HG02870 (cell line): Measurements from ENCODE around the gene AGAP6.
A peak's percentile ranks its signal among the peaks of the same experiment; 100 is the strongest.
"Not testable (repeated sequence)": the region's sequence is repeated elsewhere in the genome, so short reads cannot be mapped to it uniquely, and the experiment has no call there.

ENCODE experiments used
- ATAC-seq: cut with Tn5 transposase; IDR thresholded peaks from one replicate; pipeline ENCODE4 v1.9.1; 2021; ENCODE audit warnings: mild to moderate bottlenecking, moderate library complexity; ENCODE audit not compliant: unreplicated experiment

AGAP6 gene

GRCh38 chr10:50024716-50025383, 36.6 kb downstream of the AGAP6 start:
- not testable (repeated sequence) for ATAC-seq

- ATAC-seq, result no peak
Observed at GRCh38 chr10:50025627-50026026, 37.4 kb downstream of the AGAP6 start.

GRCh38 chr10:50027195-50027594, 39.0 kb downstream of the AGAP6 start:
- no peak for ATAC-seq

- ATAC-seq, result no peak
Observed at GRCh38 chr10:50033481-50033880, 45.3 kb downstream of the AGAP6 start.

GRCh38 chr10:50035337-50035736, 47.1 kb downstream of the AGAP6 start:
- not testable (repeated sequence) for ATAC-seq

- no peak for ATAC-seq
Observed at GRCh38 chr10:50044941-50045664, 56.9 kb downstream of the AGAP6 start.

GRCh38 chr10:50046457-50046856, 58.3 kb downstream of the AGAP6 start:
- ATAC-seq, result not testable (repeated sequence)

GRCh38 chr10:50047594-50047993, 59.4 kb downstream of the AGAP6 start:
- ATAC-seq, result not testable (repeated sequence)

GRCh38 chr10:50051995-50052660, 63.9 kb downstream of the AGAP6 start:
- ATAC-seq, result peak; percentile 51

GRCh38 chr10:50052778-50053376, 64.7 kb downstream of the AGAP6 start:
- not testable (repeated sequence) for ATAC-seq

- not testable (repeated sequence) for ATAC-seq
Observed at GRCh38 chr10:50055494-50056292, 67.5 kb downstream of the AGAP6 start.

GRCh38 chr10:50056654-50057053, 68.4 kb downstream of the AGAP6 start:
- not testable (repeated sequence) for ATAC-seq

GRCh38 chr10:50058727-50059126, 70.5 kb downstream of the AGAP6 start:
- ATAC-seq, result not testable (repeated sequence)

- not testable (repeated sequence) for ATAC-seq
Observed at GRCh38 chr10:50059946-50060345, 71.7 kb downstream of the AGAP6 start.
